GM19372 (cell line): ENCODE measurements around the gene ADAMTSL2.

Source experiments
- ATAC-seq: cut with Tn5 transposase; IDR thresholded peaks from one replicate; pipeline ENCODE4 v1.9.1; 2021; ENCODE audit warnings: mild to moderate bottlenecking, low read depth, moderate library complexity; ENCODE audit not compliant: unreplicated experiment

The ADAMTSL2 gene

DNA sequence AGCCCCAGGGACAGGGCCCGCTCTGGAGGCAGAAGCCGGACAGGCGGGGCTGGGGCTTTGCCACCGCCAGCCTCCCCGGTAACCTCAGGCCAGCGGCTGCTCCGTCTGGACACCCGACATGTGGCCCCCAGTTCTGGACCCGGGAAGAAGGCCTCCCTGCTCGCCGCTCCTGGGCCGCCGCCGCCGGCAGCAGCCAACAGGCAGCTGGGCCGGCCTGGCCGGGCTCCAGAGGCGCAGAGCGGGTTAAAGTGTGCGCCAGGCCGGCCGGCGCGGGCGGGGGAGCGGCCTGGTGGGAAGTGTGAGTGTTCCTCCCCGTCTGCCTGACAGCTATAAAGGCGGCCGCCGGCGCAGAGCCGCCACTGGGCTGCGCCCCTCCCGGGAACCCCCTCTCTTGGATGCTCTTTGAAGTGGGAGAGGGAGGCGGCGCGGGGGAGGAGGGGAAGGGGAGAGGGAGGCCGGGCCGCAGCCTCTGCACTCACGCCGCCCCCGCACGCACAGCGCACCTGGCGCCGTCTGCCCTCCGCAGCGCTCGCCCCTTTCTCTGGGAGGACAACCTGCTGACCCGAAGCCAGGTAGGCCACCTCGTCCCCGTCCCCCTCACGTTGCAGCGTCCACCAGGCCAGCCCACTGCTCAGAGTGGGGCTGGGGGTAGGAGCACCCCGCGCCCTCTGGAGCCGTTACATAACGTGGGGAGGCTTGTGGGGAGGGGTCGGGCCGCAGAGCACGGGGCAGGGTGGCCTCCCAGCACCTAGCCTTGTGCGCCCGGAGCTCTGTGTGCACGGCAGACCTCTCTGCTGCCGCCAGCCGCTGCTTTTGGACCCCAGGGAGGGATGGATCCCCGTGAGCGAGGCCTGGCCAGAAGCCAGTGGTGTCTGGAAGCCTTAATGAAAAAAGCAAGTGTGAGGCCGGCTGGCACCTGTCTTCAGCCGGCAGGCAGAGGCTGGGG, at the start of gene ADAMTSL2:
Gene ADAMTSL2 (plus strand): TSS at position 359 of the 946 bp plus-strand sequence. CDS start 2,009 bp downstream, outside the sequence.
- no peak for ATAC-seq

DNA sequence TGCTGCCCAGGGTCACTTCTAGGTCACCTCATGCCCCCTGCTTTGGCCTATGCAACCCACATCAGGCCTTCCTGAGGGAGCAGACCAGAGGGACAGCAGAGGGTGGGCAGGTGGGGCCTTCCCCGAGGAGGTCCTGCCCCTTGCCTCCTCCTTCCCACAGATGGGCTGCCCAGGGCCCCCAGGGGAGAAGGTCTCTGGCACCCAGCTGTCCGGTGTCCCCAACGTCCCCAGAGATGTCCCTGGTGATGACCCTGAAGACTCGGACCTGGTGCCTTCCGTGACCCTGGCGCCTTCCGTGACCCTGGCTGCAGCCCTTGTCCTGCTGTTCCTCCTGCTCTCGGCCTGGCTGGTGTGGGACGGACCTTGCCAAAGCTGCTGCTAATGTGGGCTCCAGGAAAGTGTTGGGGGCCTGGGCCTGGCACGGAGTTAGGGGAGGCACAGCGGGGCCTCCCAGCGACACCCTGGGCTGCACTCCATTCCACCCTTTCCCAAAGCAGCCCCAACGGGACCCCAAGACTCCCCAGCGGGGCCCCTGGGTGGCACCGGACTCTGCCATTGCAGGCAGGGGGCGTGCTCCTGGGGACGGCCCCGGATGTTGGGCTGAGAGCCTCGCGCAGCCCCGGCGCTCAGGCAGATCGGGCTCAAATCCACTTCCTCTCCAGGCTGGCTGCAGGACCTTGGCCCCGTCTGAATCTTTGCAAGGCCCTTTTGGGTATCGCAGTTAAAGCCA, 48.8 kb upstream of the ADAMTSL2 start:
- no peak for ATAC-seq

DNA sequence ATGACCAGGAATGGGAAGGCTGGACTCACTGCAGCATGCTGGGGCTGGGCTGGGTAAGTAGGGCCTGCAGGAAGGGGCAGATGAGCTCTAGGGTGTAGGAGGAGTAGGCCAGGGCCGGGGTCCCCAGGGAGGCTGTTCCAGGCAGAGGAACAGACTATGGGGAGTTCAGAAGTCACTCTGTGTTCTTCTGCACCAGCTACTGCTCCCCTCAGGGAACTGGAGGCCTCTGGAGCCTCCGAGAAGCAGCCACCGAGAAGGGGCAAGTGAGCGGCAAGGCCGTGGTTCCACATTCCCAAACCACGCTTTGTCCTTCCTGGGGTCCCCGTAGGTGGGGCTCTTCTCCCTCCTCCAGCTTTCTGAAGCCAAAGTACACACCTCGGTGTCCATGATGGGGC, 47.2 kb upstream of the ADAMTSL2 start:
- no peak for ATAC-seq

DNA sequence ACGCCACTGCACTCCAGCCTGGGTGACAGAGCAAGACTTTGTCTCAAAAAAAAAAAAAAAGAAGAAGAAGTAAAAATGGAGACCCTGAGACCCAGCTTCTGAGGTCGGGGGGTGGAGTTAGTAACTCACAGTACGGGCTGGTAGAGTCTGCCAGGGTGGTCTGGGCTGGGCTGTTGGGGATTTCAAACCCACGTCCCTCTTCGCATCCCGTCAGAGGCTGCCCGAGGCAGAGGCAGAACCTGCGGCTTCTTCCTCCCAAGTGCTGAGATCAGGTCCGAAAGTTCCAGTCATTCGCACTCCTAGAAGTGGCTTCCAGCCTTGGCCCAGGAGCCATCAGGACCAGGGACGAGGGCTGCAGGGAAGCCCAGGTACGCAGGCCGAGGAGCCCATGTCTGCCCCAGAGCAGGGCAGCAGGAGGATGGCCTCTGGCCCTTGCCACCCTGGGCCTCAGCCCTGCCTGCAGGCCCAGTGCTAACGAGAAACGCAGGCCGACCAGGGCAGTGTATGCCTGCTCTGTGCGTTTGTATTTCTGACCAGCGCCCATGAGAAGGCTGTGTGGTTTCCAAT, 45.7 kb upstream of the ADAMTSL2 start:
- ATAC-seq: no peak

GRCh38 chr9:133489253-133490190, 45.0 kb upstream of the ADAMTSL2 start:
- no peak for ATAC-seq

DNA sequence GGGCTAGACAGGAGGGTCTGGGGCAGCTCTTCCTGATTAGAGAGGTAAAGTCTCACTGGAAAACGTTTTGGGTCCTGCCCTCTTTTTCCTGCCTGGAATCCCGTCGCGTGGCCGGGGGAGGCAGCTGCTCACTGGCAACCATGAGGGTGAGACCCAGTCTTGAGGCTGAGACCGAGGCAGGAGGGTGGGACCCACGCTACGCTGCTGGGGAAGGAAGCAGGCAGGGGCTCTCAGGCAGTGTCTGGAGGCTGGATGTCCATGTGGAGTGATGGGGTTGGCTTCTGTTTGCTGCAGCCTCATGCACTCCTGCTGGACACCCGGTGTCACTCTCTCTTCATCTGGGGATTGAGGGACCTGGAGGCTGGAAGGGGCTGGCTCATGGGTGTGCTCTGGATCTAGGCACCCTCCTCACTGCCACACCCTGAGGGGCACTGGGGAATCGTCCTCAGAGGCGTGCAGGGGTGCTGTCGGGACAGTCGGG, 44.3 kb upstream of the ADAMTSL2 start:
- no peak for ATAC-seq

DNA sequence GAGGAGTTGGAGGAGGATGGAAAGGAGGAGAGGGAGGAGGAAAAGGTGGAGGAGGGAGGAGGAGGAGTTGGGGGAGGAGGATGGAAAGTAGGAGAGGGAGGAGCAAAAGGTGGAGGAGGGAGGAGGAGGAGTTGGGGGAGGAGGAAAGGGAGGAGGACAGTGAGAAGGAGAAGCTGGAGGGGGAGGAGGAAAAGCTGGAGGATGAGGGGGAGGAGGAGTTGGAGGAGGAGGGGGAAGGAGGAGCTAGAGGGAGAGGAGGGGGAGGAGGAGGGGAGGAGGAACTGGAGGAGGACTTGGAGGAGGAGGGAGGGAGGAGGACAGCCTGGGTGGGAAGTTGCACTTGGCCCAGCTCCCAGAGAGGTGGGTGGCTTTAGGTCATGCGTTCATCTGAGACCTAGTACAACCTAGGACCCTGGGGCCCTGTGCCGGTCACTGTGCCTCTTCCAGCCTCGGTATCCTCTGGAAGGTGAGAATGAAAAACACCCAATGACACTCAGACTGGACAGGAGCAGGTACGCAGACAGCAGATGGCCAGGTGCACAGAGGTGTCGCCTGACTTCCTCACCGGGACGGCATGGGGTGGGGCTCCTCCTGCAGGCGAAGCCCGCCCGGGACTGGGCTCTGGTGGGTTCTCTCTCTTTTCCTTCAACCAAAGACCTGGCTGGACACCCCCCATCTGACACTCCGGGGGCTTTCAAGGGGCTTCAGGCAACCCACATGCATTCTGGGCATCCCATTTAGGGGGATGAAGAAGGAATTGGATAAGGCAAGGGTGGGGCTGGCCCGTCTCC, 43.4 kb upstream of the ADAMTSL2 start:
- no peak for ATAC-seq

DNA sequence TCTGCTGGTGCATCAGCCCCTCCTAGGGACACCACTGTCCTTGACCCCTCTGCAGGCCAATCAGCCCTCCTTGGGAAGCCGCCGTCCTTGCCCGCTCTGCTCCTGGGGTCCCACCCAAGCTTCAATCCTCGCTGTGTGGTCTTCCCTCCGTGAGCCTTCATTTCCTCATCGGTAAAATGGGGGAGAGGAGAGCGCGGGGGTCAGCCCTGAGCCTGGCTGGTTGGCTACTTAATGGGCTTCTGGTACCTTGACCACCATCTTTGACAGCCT, 42.9 kb upstream of the ADAMTSL2 start:
- no peak for ATAC-seq

DNA sequence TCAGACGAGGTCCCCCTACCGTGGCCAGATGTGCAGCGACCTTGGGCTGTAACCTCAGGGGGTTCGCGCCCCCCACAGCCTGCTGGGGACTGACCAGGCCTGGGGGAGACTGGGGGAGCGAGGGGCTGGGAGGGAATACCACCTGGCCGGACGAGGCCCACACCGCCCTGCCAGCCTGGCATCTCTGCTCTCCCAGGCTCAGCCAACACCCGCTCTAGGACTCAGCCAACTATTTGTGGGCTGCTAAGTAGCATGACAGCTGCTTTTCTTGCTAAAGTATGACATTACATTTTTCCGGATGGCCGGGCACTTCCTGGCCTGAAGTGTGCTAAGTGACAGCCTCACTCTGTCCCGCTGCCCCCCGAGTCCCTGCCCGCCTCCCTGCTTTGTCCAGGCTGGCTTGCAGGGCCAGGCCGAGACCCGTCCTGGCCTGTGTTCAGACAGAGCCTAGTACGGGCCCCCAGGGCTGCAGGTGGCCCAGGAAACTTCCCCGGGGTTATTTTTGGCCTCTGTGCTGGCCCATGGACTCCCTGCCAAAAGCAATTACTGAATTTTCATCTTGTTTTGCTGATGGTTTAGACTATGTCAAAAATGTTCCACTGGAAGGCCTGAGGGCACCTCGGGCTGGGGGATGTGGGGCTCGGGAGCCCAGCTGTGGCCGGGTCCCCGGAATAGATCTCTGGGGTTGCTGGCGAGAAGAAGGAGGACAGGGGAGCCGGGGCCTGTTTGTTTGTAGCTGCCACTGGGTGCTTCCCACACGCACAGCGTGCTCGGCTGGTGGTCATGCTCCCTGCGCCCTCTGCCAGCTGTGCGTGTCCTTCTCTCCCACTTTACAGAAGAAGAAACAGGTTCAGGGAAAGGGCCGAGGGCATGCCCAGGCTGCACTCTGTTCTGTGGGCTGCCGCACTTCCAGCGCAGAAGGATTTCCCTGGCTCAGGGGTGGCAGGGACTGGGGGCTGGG, 42.2 kb upstream of the ADAMTSL2 start:
- ATAC-seq: no peak

DNA sequence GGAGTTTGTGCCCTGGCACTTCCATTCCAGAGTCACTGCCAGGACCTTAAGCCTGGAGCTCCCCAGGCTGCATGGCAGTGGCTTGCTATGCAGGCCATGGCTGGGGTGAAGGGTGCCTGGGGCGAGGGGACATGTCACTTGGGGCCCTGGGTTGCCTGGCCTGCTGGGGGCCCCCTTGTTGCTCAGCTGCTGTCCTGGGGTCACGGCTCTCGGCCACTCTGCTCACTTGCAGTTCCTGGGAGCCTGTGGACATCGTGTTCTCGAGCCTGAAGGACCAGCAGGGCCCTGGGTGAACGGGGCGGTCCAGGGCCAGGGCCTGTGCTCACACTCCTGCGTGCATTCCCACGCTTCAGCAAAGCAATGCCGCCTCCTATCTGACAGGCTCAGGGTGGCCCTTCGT, 41.1 kb upstream of the ADAMTSL2 start:
- no peak for ATAC-seq

DNA sequence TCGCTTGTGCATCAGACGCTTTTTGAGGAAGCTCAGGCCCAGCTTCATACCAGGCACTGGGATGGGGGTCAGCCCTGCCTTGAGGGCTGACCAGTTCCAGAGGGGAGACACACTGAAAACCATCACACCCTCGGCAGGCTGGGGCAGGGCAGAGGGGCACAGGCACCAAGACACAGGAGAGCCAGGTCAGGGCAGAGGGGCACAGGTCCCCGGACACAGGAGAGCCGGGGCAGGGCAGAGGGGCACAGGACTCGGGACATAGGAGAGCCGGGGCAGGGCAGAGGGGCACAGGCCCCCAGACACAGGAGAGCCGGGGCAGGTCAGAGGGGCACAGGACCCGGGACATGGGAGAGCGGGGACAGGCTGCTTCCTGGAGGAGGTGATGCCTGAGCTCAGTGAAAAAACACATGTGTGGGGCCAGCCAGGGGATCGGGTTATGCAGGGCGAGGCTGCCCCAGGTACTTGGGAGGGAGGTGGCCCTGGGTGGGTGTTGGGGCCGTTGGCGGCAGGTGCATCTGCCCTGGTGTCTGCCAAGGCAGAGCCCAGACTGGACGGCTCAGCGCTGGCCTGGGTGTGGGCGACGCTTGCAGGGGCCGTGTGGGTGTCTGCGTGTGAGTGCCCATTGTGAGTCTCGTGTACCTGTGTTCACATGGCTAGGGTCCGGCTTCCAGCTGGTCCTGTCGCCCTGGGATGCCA, 40.5 kb upstream of the ADAMTSL2 start:
- no peak for ATAC-seq

DNA sequence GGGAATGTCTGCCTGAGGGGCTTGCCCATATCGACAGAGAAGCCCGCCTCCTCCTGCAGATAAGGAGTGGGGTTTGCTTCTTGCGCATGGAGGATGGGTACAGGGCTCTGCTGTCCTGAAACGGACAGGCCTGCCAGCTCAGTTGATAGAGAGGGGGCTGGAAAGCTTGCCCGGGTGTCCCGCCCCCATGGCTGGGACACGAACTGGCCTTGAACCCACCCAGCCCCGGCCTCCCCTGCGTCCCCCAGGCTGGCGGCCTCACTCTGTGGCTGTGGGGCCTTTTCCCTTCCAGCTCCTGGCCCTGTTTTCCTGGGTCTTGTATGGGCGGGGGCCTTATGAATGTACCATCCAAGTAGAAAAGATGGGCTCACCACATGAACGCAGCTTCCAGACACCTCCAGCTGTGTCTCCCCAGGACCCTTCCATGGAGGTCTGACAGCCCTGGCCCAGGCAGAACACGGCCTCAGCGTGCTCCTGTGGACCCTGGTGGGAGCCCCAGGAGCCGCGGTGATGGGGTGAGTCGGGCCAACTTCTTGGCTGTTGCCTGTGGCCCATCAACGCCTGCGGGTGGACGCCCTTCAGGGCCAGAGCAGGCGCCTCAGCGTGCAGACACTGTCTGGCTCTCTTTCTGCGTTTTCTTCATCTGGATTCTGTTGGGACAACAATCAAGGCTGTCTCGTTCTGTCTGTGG, 39.7 kb upstream of the ADAMTSL2 start:
- no peak for ATAC-seq

GRCh38 chr9:133495327-133496293, 38.9 kb upstream of the ADAMTSL2 start:
- ATAC-seq: no peak

DNA sequence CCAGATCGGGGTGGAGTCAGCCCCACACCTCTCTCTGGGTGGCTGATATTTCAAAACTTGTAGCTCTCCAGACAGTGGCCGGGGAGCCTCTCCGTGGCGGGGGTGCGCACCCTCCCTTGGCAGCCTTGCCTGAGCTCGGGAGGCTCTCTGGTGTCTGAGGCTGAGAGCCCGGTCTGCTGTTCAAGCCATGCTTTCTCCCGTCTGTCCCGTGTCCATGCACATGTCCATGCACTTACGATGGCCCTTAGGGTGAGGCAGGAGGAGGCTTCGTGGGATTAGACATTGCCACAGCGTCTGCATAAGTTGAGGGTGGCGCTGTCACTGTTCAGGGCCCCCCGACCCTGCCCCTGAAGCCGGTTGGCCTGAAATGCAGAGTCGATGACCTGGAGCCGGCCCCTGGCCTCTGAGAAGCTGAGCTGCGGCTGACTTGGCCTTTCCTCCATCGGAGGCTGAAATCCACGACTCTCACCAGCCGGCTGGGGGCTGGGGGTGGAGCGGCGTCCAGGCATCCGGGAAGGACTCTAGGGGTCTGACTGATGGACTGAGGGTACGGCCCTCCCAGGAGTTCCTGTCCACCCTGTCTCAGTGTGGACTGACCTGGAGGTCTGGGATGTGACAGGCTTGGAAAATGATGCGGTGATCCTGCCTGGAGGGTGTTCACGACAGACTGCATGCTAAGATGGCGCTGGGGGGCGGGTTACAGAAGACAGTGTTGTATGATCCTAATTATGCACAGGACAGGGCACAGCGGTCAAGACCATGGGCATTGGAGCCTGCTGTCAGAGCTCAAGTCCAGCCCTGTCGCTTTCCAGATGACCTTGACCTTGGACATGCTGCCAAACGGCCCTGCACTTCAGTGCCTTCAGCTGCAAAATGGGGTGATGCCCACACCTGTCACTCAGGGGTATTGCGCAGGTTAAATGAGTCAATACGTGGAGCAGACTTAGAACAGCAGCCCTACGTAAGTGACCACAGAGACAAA, 37.4 kb upstream of the ADAMTSL2 start:
- no peak for ATAC-seq
